LNCAP (cell line): ENCODE measurements around the gene LPCAT2.

ENCODE experiments used
- CTCF ChIP-seq: fragments of 450-650 bp; IDR thresholded peaks from 2 replicates; pipeline ENCODE4 v1.5.1; 2017; ENCODE audit warnings: mild to moderate bottlenecking

Gene LPCAT2

GRCh38 chr16:55476625-55477533 is 32.0 kb upstream of the LPCAT2 start:
- TF ChIP-seq CTCF, result no peak

GRCh38 chr16:55477736-55478135 is 31.1 kb upstream of the LPCAT2 start:
- no peak for TF ChIP-seq CTCF

- no peak for TF ChIP-seq CTCF
Measured at GRCh38 chr16:55478827-55479429, 29.9 kb upstream of the LPCAT2 start, which contains the start of gene MMP2. TSS of gene MMP2 (plus strand) at chr16:55479198. CDS start at chr16:55479480, 282 bp downstream.

GRCh38 chr16:55479430-55480140 is 29.3 kb upstream of the LPCAT2 start:
- TF ChIP-seq CTCF, result no peak

- TF ChIP-seq CTCF, result no peak
Measured at GRCh38 chr16:55480228-55480655, 28.6 kb upstream of the LPCAT2 start.

GRCh38 chr16:55481023-55481422 is 27.8 kb upstream of the LPCAT2 start:
- no peak for TF ChIP-seq CTCF

GRCh38 chr16:55482056-55482455 is 26.8 kb upstream of the LPCAT2 start:
- TF ChIP-seq CTCF, result no peak
